M059J (cell line): ENCODE data around the gene SH3RF3. TPM values are rescaled to one million over a fixed set of nuclear protein-coding genes. Genes with fewer than 3 reads are reported as not detected.
"Not testable (repeated sequence)": the region's sequence is repeated elsewhere in the genome, so short reads cannot be mapped to it uniquely, and the experiment has no call there.

Experiments
- DNase-seq: peaks from one replicate; pipeline ENCODE4 v3.0.0-alpha.2; 2012; ENCODE audit warnings: low read depth
- total RNA-seq: library from RNA; depleted of rRNA; stranded (reverse); fragments of >200 nt; shearing (Covaris generic); gene quantifications from 2 replicates; pipeline ENCODE4 v1.2.3, GENCODE V29; 2014

Gene SH3RF3
- total RNA-seq, 1 experiment from 2014 or later: 2.5 TPM

DNA sequence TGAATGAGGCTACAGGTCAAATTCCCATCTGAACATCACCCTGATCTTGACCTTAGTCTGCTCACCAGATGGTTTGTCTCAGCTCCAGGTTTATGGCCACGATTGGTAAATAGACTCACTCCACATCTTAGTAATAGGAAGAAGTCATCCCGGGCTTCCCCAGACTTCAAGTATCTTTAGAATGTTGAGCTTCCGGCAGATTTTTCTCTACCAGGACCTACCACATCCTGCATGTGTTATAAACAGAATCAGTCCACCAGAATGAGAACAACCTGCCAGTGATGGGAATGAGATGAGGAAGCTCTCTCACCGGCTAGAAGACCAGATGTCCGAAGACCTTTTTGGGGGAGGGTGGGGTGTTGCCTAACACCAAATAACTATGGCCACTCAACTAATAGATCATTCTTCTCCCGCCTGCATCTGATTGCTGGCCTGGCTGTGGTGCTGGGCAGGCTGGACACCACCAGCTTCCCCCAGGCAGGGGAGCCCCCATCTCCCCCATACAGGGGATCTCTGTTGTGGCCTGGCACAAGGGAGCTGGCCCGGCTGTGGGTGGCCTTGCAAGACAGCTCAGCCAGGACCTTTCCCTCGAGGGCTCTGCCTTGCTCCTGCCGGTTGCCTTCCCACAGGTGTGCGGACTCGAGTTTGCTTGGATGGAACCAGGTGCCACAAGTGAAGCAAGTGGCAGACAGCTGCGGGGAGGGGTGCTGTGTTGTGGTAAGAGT, 88.5 kb downstream of the SH3RF3 start:
- DNase-seq: peak; percentile 73

DNA sequence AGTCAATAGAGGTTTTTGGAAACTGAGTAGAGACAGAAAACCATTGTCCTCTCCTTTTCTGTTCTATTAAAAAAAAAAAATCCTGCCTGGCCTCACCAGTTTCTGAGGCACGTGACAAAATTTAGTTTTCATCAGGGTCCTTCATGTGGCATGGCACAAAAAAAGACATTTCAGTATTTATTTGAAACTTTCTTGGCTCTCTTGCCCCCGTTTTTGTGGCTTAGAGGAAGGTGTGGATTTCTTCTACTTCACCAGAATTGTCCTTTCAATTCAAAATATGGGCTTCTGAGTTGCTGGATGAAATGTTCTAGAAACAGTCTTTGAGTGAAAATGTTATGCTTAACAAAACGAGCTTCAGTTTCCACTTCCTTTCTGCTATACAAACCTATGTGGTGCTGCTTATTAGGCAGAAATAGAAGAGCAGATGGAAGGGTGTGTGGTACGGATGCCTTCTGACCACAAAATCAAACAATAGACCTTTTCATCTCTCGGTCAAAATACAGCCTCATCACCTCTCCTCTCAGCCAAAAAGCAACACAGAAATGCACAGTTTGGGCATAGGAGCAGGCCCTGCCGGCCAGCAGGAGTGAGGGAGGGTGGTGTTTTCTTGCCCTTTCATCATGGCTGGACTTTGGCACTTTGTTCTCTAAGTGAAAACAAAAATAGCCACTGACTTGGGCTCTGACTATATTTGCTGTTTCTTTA, 89.2 kb downstream of the SH3RF3 start:
- peak; percentile 46 for DNase-seq

DNA sequence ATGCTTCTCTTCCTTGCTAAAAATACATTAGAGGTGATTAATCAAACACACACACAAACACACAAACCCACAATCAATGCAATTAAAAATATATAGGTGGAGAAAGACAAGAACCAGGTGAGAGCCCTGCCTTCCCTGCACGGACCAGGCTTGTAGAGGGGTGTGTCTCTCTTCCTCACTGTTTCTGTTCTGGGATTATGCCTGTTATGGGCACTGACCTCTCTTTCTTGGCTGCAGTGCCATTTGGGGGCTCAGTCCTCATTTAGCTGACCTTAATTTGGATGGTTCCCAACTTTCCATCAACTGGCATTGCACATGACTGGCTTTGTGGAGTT, 89.8 kb downstream of the SH3RF3 start:
- no peak for DNase-seq

DNA sequence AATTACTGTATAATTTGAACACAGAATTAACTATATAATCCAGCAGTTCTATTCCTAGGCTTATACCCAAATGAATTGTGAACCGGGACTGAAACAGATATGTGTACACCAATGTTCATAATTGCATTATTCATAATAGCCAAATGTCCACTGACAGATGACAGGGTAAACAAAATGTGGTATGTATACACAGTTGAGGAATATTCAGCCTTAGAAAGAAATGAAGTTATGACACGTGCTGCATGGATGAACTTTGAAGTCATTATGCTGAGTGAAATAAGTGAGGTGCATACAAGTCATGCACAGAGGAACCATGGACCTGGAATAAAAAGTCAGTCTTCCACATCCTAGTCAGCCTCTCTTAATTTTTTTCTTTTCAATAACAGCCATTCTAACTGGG, 91.9 kb downstream of the SH3RF3 start:
- DNase-seq: no peak

DNA sequence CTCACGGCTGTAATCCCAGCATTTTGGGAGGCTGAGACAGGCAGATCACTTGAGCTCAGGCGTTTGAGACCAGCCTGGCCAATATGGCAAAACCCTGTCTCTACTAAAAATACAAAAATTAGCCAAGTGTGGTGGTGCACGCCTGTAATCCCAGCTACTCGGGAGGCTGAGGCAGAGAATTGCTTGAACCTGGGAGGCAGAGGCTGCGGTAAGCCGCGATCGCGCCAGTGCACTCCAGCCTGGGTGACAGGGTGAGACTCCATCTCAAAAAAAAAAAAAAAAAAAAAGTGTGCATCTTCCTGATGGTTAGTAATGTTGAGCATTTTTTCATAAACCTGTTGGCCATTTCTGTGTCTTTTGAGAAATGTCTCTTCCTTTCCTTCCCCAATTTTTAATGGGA, 92.3 kb downstream of the SH3RF3 start:
- DNase-seq: not testable (repeated sequence)

DNA sequence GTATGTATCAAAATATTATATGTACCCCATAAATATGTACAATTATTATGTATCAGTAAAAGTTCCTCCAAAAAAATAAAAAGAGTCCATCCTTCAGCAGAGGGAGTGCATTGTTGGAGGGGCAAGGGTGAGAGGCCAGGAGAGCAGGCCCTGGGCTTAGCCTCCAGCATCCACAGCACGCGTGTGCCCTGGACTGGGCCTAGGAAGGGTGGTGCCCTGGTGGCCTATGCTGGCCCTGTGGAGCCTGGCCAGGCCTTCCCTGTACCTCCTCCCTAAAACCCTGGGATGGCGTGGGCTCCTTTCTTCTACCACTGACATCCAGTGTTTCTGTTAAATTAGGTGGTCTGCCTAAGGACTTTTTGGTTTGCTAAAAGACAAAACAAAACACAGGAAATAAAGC, 93.4 kb downstream of the SH3RF3 start:
- DNase-seq: no peak

DNA sequence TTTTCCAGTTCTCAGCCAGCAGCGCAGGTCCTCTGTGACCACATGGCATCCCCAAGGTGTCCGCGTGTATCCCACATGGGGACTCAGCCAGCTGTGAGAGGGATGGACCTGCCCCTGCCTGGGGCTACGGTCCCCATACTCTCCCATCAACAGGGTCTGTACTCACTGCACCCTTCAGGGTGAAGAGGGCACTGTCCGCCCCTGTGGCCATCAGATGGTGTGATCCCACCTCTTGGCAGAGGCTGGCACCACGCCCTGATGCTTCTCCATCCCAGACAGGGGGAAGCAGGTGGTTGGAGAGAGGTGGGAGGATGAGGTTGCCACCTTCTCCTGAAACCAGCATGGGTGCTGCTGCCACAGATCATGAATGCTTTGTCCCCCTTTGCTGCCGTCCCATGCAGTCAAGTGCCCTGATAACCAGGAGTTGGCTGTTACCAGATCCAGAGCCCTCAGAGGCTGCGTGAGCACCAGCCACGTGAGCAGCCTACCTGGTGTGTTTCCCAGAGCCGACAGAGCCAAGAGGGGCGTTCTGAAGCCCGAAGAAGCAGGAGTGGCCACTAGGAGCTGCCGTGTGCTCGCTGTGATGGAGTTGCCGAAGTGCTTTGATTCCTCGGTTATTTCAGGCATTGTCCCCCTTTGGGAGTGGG, 93.9 kb downstream of the SH3RF3 start:
- no peak for DNase-seq

DNA sequence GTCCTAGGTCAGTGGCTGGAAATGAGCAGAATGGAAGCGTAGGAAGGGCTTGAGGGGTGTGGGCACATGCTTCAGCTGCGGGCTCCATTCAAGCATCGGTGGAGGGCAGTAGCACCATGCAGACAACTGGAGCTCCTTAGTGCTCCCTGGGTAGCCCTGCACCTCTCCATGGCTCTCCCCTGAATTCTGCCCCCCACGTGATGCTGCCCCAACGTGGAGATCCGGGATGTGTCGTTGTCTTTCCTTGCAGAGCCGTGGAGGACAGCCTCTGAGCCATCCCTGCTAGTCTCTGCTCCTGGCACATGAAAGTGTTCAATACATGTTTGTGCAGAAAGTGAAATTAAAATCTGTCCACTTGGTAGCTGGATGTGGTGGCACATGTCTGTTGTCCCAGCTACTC, 94.5 kb downstream of the SH3RF3 start:
- no peak for DNase-seq

DNA sequence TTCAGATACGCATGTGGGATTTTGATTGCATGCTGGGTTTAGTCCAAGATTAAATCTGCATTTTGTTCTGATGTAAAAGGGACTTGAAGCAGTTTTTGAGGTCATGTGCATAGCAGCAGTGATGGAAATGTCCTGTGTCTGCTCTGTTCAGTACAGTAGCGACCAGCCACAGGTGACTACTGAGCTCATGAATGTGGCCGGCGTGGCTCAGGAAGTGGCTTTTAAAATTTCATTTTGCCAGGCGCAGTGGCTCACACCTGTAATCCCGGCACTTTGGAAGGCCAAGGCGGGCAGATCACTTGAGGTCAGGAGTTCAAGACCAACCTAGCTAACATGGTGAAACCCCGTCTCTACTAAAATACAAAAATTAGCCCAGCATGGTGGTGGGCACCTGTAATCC, 95.3 kb downstream of the SH3RF3 start:
- DNase-seq: not testable (repeated sequence)

DNA sequence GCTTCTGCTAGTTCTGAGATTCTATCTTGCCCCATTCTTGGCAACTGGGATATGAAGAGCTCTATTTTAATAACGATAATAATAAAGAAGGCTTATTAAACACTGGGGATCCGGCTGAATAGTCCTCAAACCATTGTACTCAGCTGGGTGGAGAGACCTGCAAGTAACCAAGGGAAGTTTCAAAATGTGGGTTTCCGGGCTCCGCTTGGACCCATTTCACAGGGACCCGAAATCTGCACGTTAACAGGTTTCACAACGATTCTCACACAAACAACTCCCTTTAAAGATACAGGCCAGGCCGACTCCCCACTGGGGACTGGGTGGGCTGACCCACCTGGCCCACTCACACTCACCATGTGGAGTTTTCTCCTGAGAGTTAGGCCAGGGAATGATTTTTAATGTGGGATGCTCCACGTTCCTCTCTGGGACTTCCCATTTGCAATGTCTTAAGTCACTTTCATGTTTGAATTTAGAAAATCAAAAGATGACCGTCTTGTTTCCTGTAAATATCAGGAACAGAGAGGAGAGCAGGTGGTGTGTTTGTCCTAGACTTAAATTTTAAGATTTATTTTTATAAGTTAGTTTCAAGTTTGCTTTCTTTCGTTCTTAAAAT, 96.3 kb downstream of the SH3RF3 start:
- no peak for DNase-seq

DNA sequence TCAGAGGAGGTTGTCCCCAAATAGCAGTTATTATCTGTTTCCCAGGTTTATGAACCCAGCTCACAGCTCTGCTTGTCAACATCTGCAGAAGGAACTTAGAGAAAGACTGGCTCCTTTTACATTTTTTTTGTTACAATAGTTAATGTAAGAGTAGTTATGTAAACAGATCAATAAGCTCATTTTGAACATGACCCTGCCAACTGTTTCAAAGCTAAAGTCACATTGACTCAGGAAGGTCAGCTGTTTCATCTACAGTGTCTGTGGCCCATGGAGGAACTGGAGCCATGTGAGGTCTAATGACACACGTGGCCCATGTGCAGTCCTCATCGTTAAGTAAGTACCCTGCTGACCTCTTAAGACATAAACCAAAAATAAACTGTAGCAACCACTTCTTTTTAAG, 97.1 kb downstream of the SH3RF3 start:
- DNase-seq: no peak

DNA sequence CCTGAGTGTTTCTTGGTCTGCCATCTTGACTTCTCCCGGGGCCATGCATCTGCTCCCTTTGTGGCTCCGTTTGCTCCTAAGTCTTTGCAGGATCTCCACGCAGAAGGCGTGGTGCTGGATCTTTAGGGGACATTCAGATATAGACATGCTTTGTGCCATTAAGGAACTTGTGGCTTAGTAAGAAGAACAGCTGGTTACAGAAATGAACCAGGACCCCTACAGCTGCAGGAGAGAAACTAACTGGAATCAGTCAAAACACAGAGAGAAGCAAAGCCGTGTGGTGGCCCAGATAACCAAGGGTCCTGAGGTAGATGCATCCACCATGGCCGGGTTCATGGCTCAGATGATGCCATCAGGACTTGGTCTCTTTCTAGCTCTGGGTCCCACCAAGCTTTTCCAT, 97.6 kb downstream of the SH3RF3 start:
- no peak for DNase-seq

DNA sequence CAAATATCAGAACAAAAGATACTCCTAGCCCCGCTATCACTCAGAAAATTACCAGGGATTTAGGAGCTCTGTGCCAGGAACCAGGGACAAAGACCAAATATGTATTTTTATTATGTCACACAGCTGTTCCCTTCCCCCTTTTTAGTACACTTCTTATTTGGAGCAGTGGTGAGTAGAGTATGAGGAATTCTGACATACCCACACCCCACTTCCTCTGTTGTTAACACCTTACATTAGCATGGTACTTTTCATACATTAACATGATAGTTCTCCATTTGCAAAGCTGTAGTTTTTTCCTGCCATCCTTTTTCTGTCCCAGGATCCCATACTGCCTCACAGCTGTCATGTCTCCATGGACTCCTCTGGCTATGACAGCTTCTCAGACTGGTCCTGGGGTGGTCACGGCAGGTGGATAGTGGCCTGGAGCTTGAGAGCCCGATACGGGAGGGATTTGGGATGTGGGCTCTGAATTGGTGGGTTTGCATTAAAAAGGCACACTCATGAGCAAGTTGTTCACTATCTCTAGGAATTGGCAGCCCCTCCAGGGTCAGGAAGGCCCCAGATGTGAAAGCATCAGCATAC, 100.2 kb downstream of the SH3RF3 start:
- no peak for DNase-seq

DNA sequence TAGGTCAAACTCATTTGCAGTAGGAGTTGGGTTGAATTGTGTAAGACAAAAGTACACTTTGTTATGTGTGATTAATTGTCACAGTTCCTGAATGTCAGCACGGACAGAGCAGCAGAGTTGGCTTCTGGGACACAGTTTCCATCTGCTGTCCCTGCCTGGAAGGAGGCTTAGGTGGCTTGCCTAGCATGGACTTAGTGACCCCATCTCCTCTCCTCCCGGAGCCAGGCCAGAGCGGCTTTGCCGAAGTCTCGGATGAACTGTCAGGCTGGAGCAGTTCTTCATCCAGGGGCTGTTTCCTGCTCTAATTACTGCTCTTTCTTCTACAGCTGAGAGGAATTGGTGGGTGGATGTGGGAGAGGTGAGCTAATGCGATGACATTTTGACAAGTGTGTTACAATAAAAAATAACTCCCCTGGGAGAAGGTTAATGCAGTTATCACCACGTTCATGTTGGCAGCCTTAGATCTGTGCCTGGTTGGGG, 102.0 kb downstream of the SH3RF3 start:
- no peak for DNase-seq

DNA sequence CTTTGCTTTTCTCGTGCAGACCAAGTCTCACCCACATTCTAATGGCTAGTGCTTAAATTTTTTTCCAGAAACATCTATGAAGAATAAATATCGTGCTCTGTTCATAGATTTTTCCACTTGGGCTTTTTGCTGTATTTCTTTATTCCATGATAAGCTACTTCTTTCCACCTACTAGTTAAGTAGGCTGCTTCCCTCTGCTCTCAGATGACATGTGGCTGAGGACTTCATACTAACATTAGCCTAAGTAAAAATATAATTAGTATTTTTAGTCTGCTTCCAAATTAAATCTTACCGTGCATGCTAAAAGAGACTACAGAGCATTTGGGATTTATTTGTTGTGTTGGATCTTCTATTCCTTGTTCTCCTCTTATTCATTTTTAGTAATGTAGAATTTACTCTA, 102.4 kb downstream of the SH3RF3 start:
- no peak for DNase-seq

DNA sequence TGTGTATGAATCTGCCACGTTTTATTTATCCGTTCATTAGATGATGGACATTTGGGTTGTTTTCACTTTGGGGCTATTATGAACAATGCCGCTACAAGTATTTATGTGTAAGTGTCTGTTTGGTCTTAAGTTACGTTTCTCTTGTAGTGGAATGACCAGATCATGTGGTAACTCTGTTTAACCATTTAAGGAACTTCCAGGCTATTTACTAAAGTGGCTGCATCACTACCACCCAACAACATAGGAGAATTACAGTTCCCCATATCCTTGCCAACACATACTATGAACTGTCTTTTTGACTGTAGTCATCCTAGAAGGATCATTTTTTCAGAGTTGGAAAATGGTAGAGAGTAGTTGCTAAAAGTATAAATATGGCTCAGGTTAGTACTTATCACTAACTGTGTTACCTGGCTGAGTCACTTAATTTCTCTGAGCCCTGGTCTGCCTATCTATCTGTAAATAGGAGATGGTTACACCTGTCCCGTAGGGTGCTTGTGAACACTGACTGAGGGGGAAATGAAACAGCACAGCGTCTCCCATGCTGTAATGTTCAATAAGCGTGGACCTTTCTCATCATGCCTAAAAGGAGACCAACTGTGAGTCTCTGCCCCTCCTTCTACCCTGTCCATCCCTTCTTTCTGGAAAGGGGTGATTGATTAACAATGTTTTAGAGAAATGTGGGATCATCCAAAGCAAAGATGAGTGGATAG, 103.1 kb downstream of the SH3RF3 start:
- DNase-seq: no peak

DNA sequence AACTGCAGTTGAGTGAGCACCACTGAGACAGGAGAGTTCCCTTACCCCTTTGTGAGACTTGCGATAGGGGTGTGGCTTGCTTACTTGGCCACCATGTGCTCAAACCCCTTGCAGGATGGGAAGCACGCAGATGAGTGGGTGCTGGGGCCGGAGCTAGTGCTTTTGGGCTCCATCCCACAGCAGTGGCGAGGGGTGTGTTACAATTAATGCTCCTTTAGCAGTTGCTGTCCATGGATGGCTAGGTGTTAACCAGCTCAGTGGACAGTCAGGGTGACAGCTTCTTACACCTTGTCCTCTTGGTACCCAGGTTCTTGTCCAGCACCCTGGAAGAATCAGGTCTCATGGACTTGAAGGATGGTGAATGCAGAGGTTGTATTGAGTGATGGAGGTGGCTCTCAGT, 103.9 kb downstream of the SH3RF3 start:
- DNase-seq: no peak

DNA sequence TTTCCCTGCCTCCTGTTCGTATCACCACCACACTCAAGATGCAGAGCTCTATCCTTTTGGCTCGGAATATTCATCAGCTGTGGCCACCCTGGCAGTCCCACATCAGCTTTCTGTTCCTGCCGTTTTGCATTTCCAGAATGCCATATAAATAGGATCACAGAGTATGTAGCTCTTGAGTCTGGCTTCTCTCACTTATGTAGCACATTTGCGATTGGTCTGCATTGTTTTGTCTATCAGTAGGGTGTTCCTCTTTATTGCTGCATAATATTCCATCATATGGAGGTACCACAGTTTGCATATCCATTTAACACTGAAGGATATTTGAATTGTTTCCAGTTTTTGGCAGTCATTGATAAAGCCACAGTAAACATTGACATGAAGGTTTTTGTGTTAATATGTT, 104.6 kb downstream of the SH3RF3 start:
- DNase-seq: no peak

DNA sequence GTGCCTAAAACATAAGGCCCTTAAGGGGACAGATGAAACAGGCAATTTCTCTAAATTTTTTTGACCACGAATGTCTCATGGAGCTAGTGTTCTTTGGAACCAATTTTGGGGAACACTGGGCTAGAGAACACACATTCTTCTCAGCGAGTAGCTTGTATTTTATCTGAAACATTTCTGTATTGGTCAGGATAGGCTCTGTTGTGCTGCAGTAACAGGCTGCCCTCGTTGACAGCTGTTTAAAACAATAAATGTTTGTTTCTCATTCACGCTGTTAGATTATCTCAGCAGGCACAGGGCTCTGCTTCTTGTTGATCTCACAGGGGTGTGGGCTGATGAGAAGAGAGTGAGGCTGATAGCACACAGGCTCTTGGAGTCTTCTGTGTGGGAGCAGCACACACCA, 105.3 kb downstream of the SH3RF3 start:
- no peak for DNase-seq

DNA sequence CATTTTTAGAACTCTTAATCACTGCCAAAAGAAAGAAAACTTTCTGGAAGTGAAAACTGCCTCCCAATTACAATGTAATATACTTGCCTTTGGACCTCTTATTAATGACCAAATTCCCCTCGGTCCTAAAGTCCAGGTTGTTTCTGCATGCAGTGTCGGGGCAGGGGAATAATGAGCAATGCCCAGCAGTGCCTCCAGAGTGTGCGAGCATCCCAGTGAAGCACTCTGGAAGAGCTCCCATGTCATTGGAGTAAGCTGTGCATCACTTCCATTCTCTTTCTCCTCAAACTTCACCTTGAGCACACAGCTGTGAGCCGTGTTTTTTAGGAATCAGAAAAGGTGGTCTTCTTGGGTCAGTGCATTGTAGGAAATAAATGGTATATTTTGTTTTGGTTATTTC, 107.1 kb downstream of the SH3RF3 start:
- DNase-seq: no peak

DNA sequence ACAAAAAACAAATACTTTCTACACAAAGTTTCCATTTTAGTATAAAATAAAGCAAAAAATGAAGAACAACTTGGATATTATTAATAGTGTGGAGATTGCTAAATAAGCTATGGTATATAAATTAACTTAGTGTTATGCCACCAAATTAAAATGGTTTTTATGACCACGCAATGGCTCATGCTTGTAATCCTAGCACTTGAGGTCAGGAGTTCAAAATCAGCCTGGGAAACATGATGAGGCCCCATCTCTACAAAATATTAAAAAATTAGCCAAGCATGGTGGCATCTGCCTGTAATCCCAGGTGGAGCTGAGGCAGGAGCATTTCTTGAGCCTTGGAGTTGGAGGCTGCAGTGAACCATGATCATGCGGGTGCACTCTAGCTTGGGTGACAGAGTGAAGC, 108.8 kb downstream of the SH3RF3 start:
- DNase-seq: no peak

DNA sequence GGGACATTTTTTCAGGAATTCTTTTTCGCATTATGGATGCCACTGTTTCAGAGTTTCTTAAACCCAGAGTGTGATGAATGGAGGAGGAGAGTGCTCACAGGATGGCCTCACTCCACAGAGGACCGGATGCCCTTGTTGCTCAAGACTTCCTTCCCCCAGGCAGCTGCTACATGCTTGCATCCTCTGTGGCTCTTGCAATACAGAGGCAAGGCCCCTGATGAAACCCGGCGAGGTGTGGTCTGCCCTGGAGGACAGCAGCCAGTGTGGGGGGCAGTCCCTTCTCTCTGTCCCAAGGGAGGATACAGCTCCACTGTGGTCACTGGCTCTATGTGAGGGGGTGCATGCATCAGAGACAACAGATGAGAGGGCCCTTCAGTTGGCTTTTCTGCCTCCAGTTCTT, 109.6 kb downstream of the SH3RF3 start:
- DNase-seq: peak; percentile 71
